Measurements from ENCODE around the gene SMIM11. TPM values are rescaled to one million over a fixed set of nuclear protein-coding genes. Genes with fewer than 3 reads are reported as not detected.

The SMIM11 gene, protein sequence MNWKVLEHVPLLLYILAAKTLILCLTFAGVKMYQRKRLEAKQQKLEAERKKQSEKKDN
- total RNA-seq (2022; extraction: Qiagen RNA extraction; ENCODE audit: low read depth): 12.3 to 22.5 TPM (median 18.4 TPM) in 5 replicates

DNA sequence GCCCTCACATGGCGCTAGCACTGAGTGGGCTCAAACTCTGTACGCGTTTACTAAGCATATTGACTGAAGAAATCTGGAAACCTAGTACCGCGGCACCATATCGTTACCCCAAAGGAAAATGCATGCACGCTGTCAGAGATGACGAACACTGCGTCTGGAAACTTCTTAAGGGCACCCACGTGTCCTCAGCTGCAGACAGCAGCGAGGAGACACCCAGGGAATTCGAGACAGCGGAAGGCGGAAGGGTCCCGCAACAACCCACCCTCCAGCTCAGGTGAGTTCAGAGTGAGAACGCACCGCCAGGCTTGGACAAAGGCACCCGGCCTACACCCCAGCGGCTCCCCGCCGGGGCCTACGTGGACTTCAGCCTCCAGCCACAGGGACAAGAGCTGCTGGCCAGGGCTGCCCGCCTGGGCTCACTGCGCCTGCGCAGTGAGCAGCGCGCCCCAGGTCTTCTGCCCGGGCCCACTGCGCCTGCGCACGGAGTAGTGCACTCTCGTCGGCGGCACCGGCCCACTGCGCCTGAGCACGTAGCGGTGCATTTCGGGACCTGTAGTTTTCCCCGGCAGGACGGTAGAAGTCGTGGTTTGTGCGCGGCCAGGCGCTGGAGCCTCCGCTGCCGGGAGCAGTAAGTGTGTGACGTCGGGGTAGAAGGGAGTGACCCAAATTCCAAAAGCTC is at the start of gene SMIM11:
SMIM11 (plus strand) TSS at position 568 of the 679 bp plus-strand sequence. CDS start 3,998 bp downstream, outside the sequence.

DNA sequence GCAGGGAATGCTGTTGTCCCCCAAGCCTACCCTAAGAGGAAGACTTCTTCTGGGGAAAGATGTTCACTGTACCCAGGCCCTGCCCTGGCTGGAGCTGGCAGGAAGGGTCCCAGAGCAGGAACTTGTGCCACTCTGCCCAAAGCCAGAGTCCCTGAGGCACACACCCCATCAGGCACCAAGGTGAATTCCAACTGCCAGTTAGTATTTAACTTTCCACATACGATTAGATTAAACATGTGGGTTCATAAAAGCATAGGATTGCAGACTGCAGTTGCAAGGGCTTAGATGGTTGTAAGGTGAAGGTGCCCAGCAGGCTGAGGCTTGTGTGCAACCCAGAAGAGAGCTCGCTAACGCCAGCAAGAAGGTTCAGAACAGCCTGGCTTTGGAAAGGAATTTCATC is 11.6 kb upstream of the SMIM11 start, which contains the start of gene KCNE2:
KCNE2 (plus strand) TSS at position 274 of the 400 bp plus-strand sequence. CDS start 6,473 bp downstream, outside the sequence.

DNA sequence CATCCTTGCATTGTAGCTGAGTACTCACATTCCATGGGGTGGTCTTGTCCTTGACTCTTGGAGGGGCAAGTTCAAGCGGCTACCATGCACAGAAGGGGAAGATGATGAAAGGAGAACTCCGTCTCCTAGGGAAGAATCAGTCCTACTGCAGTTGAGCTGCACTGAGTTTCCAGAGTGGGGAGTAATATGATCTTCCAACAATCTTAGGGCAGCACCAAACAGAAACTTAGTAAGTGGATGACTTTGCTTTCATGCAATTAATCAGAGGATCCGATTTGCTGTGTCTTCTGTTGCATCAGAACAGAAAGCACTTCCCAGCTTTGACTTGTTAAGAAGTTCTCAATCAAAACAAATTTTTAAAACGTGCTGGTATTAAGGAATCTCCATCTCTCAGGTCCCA is 48.5 kb downstream of the SMIM11 start, which contains the start of gene SMIM34:
SMIM34 (minus strand) TSS at position 147 of the 400 bp plus-strand sequence; CDS start at position 35, 112 bp downstream.

Other genes with a start within 250 kb of the SMIM11 start
- not detected in 5 replicates for gene KCNE2, start 11.5 kb upstream of the SMIM11 start, total RNA-seq (2022; extraction: Qiagen RNA extraction; ENCODE audit: low read depth)
- not detected in 5 replicates for gene SMIM34, start 48.4 kb downstream of the SMIM11 start, total RNA-seq (2022; extraction: Qiagen RNA extraction; ENCODE audit: low read depth)
- gene KCNE1, start 136.7 kb downstream of the SMIM11 start, total RNA-seq (2022; extraction: Qiagen RNA extraction; ENCODE audit: low read depth): not detected in 5 replicates
- gene RCAN1, start 239.6 kb downstream of the SMIM11 start, total RNA-seq (2022; extraction: Qiagen RNA extraction; ENCODE audit: low read depth): 16.1 to 18.3 TPM (median 16.4 TPM) in 5 replicates

All from A549 treated with GW870086 at 1 μM for 4 hours (cell line).